ENCODE measurements around the gene SFXN3. TPM values are rescaled to one million over a fixed set of nuclear protein-coding genes. Genes with fewer than 3 reads are reported as not detected.

The SFXN3 gene
- total and polyA plus RNA-seq, 2 of the 13 experiments (the other 11 are each of a cell fraction or from before 2014, with no cell fraction given), result 16.8 to 71.5 TPM

DNA sequence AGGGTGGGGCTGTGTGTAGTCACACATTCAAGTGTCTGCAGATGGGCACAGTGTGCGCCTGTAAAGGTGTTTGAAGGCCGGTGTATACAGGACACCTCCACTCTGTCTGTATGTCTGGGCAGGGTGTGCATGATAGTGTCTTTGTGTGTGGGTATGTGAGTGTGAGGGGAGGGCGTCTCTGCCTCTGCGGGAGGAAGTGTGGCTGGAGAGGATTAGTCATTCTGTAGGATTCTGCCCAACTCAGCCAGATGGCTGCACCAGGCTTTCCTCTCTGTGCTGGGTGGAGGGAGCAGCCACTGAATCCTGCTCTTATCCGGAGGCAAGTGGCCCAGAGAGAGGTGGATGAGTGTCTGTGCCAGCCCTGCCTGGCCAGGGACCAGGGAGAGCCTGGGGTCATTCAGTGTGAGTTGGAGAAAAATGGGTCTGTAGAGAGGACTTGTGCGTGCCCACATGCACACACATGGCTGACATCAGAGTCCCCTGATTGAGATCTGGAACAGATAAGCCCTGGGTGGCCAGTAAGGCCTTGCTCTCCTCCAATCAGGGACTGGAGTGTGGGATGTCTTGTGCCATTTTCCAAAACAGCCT is 1.7 kb downstream of the SFXN3 start (continued):
- TF ChIP-seq, protein P1, sequence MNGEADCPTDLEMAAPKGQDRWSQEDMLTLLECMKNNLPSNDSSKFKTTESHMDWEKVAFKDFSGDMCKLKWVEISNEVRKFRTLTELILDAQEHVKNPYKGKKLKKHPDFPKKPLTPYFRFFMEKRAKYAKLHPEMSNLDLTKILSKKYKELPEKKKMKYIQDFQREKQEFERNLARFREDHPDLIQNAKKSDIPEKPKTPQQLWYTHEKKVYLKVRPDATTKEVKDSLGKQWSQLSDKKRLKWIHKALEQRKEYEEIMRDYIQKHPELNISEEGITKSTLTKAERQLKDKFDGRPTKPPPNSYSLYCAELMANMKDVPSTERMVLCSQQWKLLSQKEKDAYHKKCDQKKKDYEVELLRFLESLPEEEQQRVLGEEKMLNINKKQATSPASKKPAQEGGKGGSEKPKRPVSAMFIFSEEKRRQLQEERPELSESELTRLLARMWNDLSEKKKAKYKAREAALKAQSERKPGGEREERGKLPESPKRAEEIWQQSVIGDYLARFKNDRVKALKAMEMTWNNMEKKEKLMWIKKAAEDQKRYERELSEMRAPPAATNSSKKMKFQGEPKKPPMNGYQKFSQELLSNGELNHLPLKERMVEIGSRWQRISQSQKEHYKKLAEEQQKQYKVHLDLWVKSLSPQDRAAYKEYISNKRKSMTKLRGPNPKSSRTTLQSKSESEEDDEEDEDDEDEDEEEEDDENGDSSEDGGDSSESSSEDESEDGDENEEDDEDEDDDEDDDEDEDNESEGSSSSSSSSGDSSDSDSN (CRISPR knock-in tag; IDR thresholded peaks at IDR 0.05), result no peak
- TF ChIP-seq, protein P2, sequence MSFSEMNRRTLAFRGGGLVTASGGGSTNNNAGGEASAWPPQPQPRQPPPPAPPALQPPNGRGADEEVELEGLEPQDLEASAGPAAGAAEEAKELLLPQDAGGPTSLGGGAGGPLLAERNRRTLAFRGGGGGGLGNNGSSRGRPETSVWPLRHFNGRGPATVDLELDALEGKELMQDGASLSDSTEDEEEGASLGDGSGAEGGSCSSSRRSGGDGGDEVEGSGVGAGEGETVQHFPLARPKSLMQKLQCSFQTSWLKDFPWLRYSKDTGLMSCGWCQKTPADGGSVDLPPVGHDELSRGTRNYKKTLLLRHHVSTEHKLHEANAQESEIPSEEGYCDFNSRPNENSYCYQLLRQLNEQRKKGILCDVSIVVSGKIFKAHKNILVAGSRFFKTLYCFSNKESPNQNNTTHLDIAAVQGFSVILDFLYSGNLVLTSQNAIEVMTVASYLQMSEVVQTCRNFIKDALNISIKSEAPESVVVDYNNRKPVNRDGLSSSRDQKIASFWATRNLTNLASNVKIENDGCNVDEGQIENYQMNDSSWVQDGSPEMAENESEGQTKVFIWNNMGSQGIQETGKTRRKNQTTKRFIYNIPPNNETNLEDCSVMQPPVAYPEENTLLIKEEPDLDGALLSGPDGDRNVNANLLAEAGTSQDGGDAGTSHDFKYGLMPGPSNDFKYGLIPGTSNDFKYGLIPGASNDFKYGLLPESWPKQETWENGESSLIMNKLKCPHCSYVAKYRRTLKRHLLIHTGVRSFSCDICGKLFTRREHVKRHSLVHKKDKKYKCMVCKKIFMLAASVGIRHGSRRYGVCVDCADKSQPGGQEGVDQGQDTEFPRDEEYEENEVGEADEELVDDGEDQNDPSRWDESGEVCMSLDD (CRISPR knock-in tag; IDR thresholded peaks at IDR 0.05; ENCODE audit: borderline replicate concordance), result no peak
- TF ChIP-seq ZBTB38 (CRISPR knock-in tag; IDR thresholded peaks at IDR 0.05) (peak; percentile 59; the same call in 1 of the 2 replicates), TBP (CRISPR knock-in tag; IDR thresholded peaks at IDR 0.05) (no peak), ZNF546 (CRISPR knock-in tag; conservative IDR thresholded peaks at IDR 0.05) (0 out of 2 replicates have a peak, but pooled peaks have one; percentile 9), KDM5B (CRISPR knock-in tag; IDR thresholded peaks at IDR 0.05; ENCODE audit: borderline replicate concordance) (peak; percentile 16; the same call in 1 of the 2 replicates), CAMTA2 (CRISPR knock-in tag; IDR thresholded peaks at IDR 0.05; ENCODE audit: borderline replicate concordance) (no peak), ZNF138 (CRISPR knock-in tag; IDR thresholded peaks at IDR 0.05; ENCODE audit: low read depth) (no peak), NFYB (CRISPR knock-in tag; IDR thresholded peaks at IDR 0.05) (no peak), ZNF775 (CRISPR knock-in tag; IDR thresholded peaks at IDR 0.05; ENCODE audit: borderline replicate concordance) (no peak), HDAC6 (IDR thresholded peaks at IDR 0.05; ENCODE audit: low read depth, low read length) (no peak), ZSCAN22 (CRISPR knock-in tag; IDR thresholded peaks at IDR 0.05) (no peak), ZNF234 (CRISPR knock-in tag; conservative IDR thresholded peaks at IDR 0.05) (0 out of 2 replicates have a peak, but pooled peaks have one; percentile 15), GTF2F1 (IDR thresholded peaks at IDR 0.05; ENCODE audit: low read length) (no peak), ZSCAN21 (CRISPR knock-in tag; IDR thresholded peaks at IDR 0.05; ENCODE audit: borderline replicate concordance) (no peak), GABPB1 (CRISPR knock-in tag; IDR thresholded peaks at IDR 0.05) (no peak), FOSL2 (CRISPR knock-in tag; IDR thresholded peaks at IDR 0.05) (peak; percentile 83)
- TF ChIP-seq, protein P3, sequence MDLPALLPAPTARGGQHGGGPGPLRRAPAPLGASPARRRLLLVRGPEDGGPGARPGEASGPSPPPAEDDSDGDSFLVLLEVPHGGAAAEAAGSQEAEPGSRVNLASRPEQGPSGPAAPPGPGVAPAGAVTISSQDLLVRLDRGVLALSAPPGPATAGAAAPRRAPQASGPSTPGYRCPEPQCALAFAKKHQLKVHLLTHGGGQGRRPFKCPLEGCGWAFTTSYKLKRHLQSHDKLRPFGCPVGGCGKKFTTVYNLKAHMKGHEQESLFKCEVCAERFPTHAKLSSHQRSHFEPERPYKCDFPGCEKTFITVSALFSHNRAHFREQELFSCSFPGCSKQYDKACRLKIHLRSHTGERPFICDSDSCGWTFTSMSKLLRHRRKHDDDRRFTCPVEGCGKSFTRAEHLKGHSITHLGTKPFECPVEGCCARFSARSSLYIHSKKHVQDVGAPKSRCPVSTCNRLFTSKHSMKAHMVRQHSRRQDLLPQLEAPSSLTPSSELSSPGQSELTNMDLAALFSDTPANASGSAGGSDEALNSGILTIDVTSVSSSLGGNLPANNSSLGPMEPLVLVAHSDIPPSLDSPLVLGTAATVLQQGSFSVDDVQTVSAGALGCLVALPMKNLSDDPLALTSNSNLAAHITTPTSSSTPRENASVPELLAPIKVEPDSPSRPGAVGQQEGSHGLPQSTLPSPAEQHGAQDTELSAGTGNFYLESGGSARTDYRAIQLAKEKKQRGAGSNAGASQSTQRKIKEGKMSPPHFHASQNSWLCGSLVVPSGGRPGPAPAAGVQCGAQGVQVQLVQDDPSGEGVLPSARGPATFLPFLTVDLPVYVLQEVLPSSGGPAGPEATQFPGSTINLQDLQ (CRISPR knock-in tag; IDR thresholded peaks at IDR 0.05), result no peak
- TF ChIP-seq, protein P4, sequence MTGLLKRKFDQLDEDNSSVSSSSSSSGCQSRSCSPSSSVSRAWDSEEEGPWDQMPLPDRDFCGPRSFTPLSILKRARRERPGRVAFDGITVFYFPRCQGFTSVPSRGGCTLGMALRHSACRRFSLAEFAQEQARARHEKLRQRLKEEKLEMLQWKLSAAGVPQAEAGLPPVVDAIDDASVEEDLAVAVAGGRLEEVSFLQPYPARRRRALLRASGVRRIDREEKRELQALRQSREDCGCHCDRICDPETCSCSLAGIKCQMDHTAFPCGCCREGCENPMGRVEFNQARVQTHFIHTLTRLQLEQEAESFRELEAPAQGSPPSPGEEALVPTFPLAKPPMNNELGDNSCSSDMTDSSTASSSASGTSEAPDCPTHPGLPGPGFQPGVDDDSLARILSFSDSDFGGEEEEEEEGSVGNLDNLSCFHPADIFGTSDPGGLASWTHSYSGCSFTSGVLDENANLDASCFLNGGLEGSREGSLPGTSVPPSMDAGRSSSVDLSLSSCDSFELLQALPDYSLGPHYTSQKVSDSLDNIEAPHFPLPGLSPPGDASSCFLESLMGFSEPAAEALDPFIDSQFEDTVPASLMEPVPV (CRISPR knock-in tag; IDR thresholded peaks at IDR 0.05), result no peak
- TF ChIP-seq, protein P5, sequence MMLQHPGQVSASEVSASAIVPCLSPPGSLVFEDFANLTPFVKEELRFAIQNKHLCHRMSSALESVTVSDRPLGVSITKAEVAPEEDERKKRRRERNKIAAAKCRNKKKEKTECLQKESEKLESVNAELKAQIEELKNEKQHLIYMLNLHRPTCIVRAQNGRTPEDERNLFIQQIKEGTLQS (CRISPR knock-in tag; IDR thresholded peaks at IDR 0.05), result peak; percentile 44; the same call in 1 of the 2 replicates
